Stimulated activated CD8-positive, alpha-beta memory T cell treated with anti-CD3 and anti-CD28 coated beads, Interleukin-15, amount 100 ng/mL, for 48 hours (primary cell): ENCODE measurements around the gene CNGA4.

Experiments used
- DNase-seq, 2 donors: peaks; one replicate each; pipeline ENCODE4 v3.0.0-alpha.2; 2020; ENCODE audit warnings: low read depth in 2 of 2

Gene CNGA4

GRCh38 chr11:6238902-6239301 is at the start of gene CNGA4:
Gene CNGA4 (plus strand): TSS chr11:6239089. CDS start chr11:6239207, 118 bp downstream.
- DNase-seq: no peak

- no peak for DNase-seq
These were observed 47.1 kb upstream of the CNGA4 start for GRCh38 chr11:6191742-6192141.

GRCh38 chr11:6194065-6194581 is 44.8 kb upstream of the CNGA4 start:
- DNase-seq: no peak

- DNase-seq: no peak
These were observed 42.5 kb upstream of the CNGA4 start for GRCh38 chr11:6196396-6196795.

GRCh38 chr11:6197466-6198200 is 41.3 kb upstream of the CNGA4 start:
- no peak for DNase-seq

GRCh38 chr11:6199174-6199810 is 39.6 kb upstream of the CNGA4 start, which contains the start of gene OR52W1:
Gene OR52W1 (plus strand): TSS chr11:6199224. CDS start chr11:6199224, 0 bp downstream.
- DNase-seq: no peak

- DNase-seq: no peak
These were observed 37.9 kb upstream of the CNGA4 start for GRCh38 chr11:6200975-6201374.

- no peak for DNase-seq
These were observed 37.4 kb upstream of the CNGA4 start for GRCh38 chr11:6201481-6201880.

- no peak for DNase-seq
These were observed 36.8 kb upstream of the CNGA4 start for GRCh38 chr11:6202041-6202440.

GRCh38 chr11:6203327-6203726 is 35.6 kb upstream of the CNGA4 start:
- DNase-seq: no peak

- DNase-seq: no peak
These were observed 34.2 kb upstream of the CNGA4 start for GRCh38 chr11:6204706-6205105.

- DNase-seq: no peak
These were observed 33.5 kb upstream of the CNGA4 start, which contains the start of gene C11orf42 for GRCh38 chr11:6205366-6205765. Gene C11orf42 (plus strand): TSS chr11:6205557. CDS start chr11:6205616, 59 bp downstream.

GRCh38 chr11:6206456-6207180 is 32.3 kb upstream of the CNGA4 start:
- no peak for DNase-seq

GRCh38 chr11:6209801-6210200 is 29.1 kb upstream of the CNGA4 start:
- DNase-seq: no peak

GRCh38 chr11:6210274-6210955 is 28.5 kb upstream of the CNGA4 start:
- DNase-seq: no peak

GRCh38 chr11:6214530-6214929 is 24.4 kb upstream of the CNGA4 start:
- DNase-seq: no peak

GRCh38 chr11:6216501-6216900 is 22.4 kb upstream of the CNGA4 start:
- DNase-seq: no peak

GRCh38 chr11:6217722-6218121 is 21.2 kb upstream of the CNGA4 start:
- DNase-seq: no peak

GRCh38 chr11:6219359-6219758 is 19.5 kb upstream of the CNGA4 start:
- no peak for DNase-seq

GRCh38 chr11:6223854-6224253 is 15.0 kb upstream of the CNGA4 start:
- DNase-seq: no peak

GRCh38 chr11:6224421-6224820 is 14.5 kb upstream of the CNGA4 start:
- no peak for DNase-seq

GRCh38 chr11:6225024-6225423 is 13.9 kb upstream of the CNGA4 start:
- DNase-seq: no peak
